Thoracic aorta (tissue), 2 donors: ENCODE results near the gene PEAK1. TPM values are rescaled to one million over a fixed set of nuclear protein-coding genes. Genes with fewer than 3 reads are reported as not detected.
A peak's percentile ranks its signal among the peaks of the same experiment; 100 is the strongest.

Experiments
- ATAC-seq: fragments of 150-250 bp; one replicate; pipeline ENCODE4 v1.8.0; 2017; ENCODE audit warnings: low read depth; ENCODE audit not compliant: insufficient number of reproducible peaks, low FRiP score
- DNase-seq: peaks from one replicate; pipeline ENCODE4 v3.0.0-alpha.2; 2020; ENCODE audit warnings: low spot score
- H3K27ac ChIP-seq, 2 donors: fragments of 200-600 bp; sonication (generic); 1 replicate in 1 of 2; 2 replicates in 1 of 2; pipeline ENCODE4 v1.5.1; 2016; ENCODE audit warnings: mild to moderate bottlenecking in 2 of 2, moderate library complexity in 2 of 2
- H3K27me3 ChIP-seq: fragments of 200-600 bp; sonication (generic); replicated peaks from 2 replicates; pipeline ENCODE4 v1.6.0; 2016; ENCODE audit warnings: mild to moderate bottlenecking; ENCODE audit not compliant: insufficient read depth
- H3K36me3 ChIP-seq: fragments of 200-600 bp; sonication (generic); one replicate; pipeline ENCODE4 v1.5.1; 2016
- H3K4me1 ChIP-seq, 2 donors: fragments of 200-600 bp; sonication (generic); 1 replicate in 1 of 2; 2 replicates in 1 of 2; pipeline versions ENCODE4 v1.5.1 to v1.6.0; 2016; ENCODE audit warnings: low read depth in 2 of 2, mild to moderate bottlenecking in 1 of 2; ENCODE audit not compliant: control insufficient read depth in 1 of 2
- H3K4me3 ChIP-seq: fragments of 200-600 bp; sonication (generic); 2 replicates; pipeline ENCODE4 v1.5.1; 2016; ENCODE audit warnings: mild to moderate bottlenecking
- H3K9me3 ChIP-seq: fragments of 200-600 bp; sonication (generic); 2 replicates; pipeline ENCODE4 v1.5.1; 2016
- total RNA-seq, 2 donors: library from RNA; depleted of rRNA; stranded (reverse); fragments of >200 nt; gene quantifications; one replicate each; pipeline versions ENCODE4 v1.1.0 to v1.2.3, GENCODE V29; 2016
- TF ChIP-seq, protein P1 (sequence below): fragments of 200-600 bp; sonication (generic); IDR thresholded peaks from one replicate; pipeline ENCODE4 v1.5.1; 2019; ENCODE audit warnings: antibody characterized with exemption

The PEAK1 gene
- total RNA-seq, 2 donors from 2014 or later, result 94.2 to 95.9 TPM

DNA sequence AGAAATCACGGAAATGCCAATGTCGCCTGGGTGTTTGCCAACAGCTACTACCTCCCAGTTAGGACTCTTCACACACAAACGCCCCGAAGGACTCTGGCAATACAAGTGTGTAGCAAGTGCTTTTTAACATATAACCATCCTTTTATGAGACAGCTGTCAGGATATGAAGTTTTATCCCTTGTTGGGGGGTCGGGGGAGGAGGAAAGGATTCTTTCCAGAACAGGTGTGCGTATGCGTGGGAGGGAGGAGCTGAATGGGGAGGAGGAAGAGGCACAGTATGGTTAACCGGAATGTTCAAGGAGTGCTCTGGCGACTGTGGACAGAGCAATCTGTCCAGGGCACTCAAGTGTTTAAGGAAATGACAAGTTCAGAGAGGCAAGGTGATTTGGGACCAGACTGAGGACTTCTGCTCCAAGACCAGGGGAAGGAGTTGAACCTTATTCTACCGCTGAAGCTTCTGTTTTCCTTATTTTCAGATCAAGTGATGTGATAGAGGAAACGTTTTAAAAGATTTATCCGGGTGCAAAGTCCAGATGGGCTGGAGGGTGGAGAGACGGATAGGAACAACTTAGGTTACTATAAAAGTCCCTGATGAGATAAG, 350.3 kb downstream of the PEAK1 start:
- H3K27ac ChIP-seq, result peak overlapping the region in 1 of 2 donors; percentile 82
- ATAC-seq (no peak), DNase-seq (no peak)
- H3K36me3 ChIP-seq, result no peaks in the 10 kb centered on the region
- H3K4me1 ChIP-seq, result peaks cover 25 to 38% of the 10 kb centered on the region in 2 donors
- H3K4me3 ChIP-seq, result peak overlapping the region; percentile 84
- no peaks in the 10 kb centered on the region for H3K9me3 ChIP-seq
- TF ChIP-seq, protein P1, sequence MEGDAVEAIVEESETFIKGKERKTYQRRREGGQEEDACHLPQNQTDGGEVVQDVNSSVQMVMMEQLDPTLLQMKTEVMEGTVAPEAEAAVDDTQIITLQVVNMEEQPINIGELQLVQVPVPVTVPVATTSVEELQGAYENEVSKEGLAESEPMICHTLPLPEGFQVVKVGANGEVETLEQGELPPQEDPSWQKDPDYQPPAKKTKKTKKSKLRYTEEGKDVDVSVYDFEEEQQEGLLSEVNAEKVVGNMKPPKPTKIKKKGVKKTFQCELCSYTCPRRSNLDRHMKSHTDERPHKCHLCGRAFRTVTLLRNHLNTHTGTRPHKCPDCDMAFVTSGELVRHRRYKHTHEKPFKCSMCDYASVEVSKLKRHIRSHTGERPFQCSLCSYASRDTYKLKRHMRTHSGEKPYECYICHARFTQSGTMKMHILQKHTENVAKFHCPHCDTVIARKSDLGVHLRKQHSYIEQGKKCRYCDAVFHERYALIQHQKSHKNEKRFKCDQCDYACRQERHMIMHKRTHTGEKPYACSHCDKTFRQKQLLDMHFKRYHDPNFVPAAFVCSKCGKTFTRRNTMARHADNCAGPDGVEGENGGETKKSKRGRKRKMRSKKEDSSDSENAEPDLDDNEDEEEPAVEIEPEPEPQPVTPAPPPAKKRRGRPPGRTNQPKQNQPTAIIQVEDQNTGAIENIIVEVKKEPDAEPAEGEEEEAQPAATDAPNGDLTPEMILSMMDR, result no peak
- H3K27me3 ChIP-seq, result no peaks in the 10 kb centered on the region

DNA sequence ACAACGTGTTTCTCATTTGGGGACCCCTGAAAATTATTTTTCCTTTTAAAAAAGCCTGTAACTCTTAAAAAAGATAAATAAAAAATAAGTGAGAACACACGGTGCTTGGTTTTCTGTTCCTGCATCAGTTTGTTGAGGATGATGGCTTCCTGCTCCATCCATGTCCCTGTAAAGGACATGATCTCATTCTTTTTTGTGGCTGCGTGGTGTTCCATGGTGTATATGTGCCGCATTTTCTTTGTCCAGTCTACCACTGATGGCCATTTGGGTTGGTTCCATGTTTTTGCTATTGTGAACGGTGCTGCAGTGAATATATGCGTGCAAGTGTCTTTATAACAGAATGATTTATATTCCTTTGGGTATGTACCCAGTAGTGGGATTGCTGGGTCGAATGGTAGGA, 351.3 kb downstream of the PEAK1 start:
- TF ChIP-seq, protein P1, result no peak
- Histone ChIP-seq H3K27me3 (no peaks in the 10 kb centered on the region), H3K36me3 (no peaks in the 10 kb centered on the region), H3K27ac (no peak overlapping the region), H3K4me3 (no peak overlapping the region), H3K9me3 (no peaks in the 10 kb centered on the region), H3K4me1 (peaks cover 25 to 38% of the 10 kb centered on the region in 2 donors)
- DNase-seq, result no peak
- no peak for ATAC-seq

DNA sequence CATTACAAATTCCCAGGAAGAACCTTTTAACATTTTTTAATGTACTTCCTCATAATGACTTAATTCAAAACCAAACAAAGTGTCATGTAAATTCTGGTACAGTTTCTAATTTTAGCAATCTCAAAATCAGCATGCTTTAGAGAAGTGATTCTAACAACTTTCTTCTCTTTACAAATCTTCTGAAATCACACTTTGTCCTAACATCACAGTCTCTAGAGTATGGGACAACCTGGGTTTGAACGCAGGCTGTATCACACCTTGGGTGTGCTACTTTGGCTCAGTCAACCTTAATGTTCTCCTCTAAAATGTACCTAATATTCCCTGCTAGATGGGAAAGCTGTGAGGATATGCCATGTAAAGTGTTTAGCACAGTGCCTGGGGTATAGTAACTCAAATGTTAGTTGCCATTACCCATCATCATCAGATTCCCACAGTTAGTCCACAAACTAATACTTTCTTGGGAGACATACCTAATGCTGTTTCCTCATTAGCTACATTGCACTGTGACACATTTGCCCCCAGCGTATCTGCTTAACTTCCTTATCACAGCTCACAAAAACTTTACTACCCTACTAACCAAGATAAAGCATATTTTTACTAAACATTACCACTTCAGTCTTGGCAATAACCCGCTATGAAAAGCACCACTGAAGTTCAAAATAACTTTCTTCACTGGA, 352.1 kb downstream of the PEAK1 start:
- Histone ChIP-seq H3K27me3 (no peaks in the 10 kb centered on the region), H3K27ac (no peak overlapping the region), H3K4me1 (peaks cover 25 to 38% of the 10 kb centered on the region in 2 donors), H3K9me3 (no peaks in the 10 kb centered on the region), H3K36me3 (no peaks in the 10 kb centered on the region), H3K4me3 (no peak overlapping the region)
- ATAC-seq (no peak), DNase-seq (no peak)
- TF ChIP-seq, protein P1, result no peak

DNA sequence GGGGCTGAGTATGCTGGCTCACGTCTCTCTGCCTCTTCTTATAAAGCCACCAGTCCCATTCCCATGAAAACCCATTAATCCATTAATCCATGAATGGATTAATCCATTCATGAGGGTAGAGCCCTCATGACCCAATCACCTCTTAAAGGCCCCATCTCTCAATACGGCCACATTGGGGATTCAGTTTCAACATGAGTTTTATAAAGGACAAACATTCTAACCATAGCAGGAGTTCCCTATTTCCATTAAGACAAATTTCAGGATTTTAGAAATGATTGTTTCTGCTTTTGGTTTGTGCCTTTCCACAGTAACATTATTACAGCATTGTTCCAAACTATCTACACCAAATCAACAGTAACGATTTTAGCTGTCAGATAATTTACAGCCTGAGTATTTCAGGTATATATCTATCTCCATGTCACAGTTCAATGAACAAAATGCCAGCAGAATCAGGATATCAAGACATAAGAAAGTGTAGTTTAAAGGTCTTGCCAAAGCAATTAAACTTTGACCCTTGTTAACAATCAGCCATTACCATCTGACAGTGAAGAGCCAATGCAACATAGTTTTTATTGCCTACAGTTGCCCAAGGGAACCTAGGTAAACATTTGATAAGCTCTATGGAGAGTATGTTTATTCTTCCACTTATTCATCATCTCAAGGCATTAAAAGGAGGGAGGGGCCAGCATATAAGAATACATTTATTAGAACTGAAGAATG, 352.8 kb downstream of the PEAK1 start:
- TF ChIP-seq, protein P1, result no peak
- DNase-seq (no peak), ATAC-seq (no peak)
- H3K27me3 ChIP-seq, result no peaks in the 10 kb centered on the region
- no peak overlapping the region for H3K4me3 ChIP-seq
- no peaks in the 10 kb centered on the region for H3K9me3 ChIP-seq
- H3K4me1 ChIP-seq, result peaks cover 25 to 44% of the 10 kb centered on the region in 2 donors
- H3K27ac ChIP-seq, result no peak overlapping the region
- H3K36me3 ChIP-seq, result no peaks in the 10 kb centered on the region
